Measurements from ENCODE around the gene MAML3.

The MAML3 gene

GRCh38 chr4:139735381-139736273 is 418.4 kb downstream of the MAML3 start:
- intact Hi-C loops (cut with DNase I; ENCODE audit: low total_unique reads), result loop anchor here (2.0 to 10.0 kb wide), 4 partner anchors 309 to 569 kb away; partner anchors contain the start of gene MAML3
- H3K36me3 ChIP-seq, result no peaks in the 10 kb centered on the region
- peak in 1 of 2 donors; percentile 36 for DNase-seq
- peak in 1 of 2 experiments; percentile 10 for TF ChIP-seq CTCF (IDR thresholded peaks at IDR 0.05)
- H3K4me3 ChIP-seq, result peak overlapping the region; percentile 58 to 72
- no peaks in the 10 kb centered on the region for H3K9me3 ChIP-seq
- H3K4me1 ChIP-seq, result peaks cover 0 to 38% (median 26%) of the 10 kb centered on the region in 4 donors
- H3K27ac ChIP-seq, result peak overlapping the region; percentile 84 to 91
- H3K27me3 ChIP-seq, result no peaks in the 10 kb centered on the region

GRCh38 chr4:139734875-139735380 is 419.1 kb downstream of the MAML3 start:
- Histone ChIP-seq H3K27me3 (no peaks in the 10 kb centered on the region), H3K4me3 (peak overlapping the region; percentile 58 to 72), H3K4me1 (peaks cover 0 to 31% (median 20%) of the 10 kb centered on the region in 4 donors), H3K9me3 (no peaks in the 10 kb centered on the region), H3K36me3 (no peaks in the 10 kb centered on the region), H3K27ac (peak overlapping the region; percentile 84 to 91)
- DNase-seq, result peak; percentile 84 to 94
- peak; percentile 82 to 92 for TF ChIP-seq CTCF (IDR thresholded peaks at IDR 0.05)
- intact Hi-C loops (cut with DNase I; ENCODE audit: low total_unique reads), result loop anchor here (2.0 to 10.0 kb wide), 4 partner anchors 310 to 570 kb away; partner anchors contain the start of gene MAML3

- DNase-seq, result peak in 1 of 2 donors; percentile 45
- no peaks in the 10 kb centered on the region for H3K9me3 ChIP-seq
- H3K4me1 ChIP-seq, result peaks cover 0 to 28% (median 18%) of the 10 kb centered on the region in 4 donors
- intact Hi-C loops (cut with DNase I; ENCODE audit: low total_unique reads), result loop anchor here (2.0 to 10.0 kb wide), 3 partner anchors 310 to 570 kb away; partner anchors contain the start of gene MAML3
- H3K4me3 ChIP-seq, result peak overlapping the region; percentile 58 to 72
- H3K36me3 ChIP-seq, result peaks cover 0 to 3% (median 0%) of the 10 kb centered on the region in 3 donors
- H3K27ac ChIP-seq, result peak overlapping the region; percentile 84 to 91
- no peak for TF ChIP-seq CTCF (IDR thresholded peaks at IDR 0.05)
- H3K27me3 ChIP-seq, result no peaks in the 10 kb centered on the region
Measured at GRCh38 chr4:139734201-139734874, 419.6 kb downstream of the MAML3 start.

- peaks cover 0 to 11% (median 0%) of the 10 kb centered on the region in 3 donors for H3K36me3 ChIP-seq
- H3K9me3 ChIP-seq, result no peaks in the 10 kb centered on the region
- intact Hi-C loops (cut with DNase I; ENCODE audit: low total_unique reads), result loop anchor here (10.0 kb wide), 2 partner anchors 312 to 572 kb away; no protein-coding TSS in a partner anchor
- H3K27ac ChIP-seq, result no peak overlapping the region
- peaks cover 0 to 23% (median 18%) of the 10 kb centered on the region in 4 donors for H3K4me1 ChIP-seq
- no peak for TF ChIP-seq CTCF (IDR thresholded peaks at IDR 0.05)
- H3K4me3 ChIP-seq, result no peak overlapping the region
- no peak for DNase-seq
- H3K27me3 ChIP-seq, result no peaks in the 10 kb centered on the region
Measured at GRCh38 chr4:139732991-139733570, 420.9 kb downstream of the MAML3 start.

GRCh38 chr4:139728840-139729239 is 425.1 kb downstream of the MAML3 start:
- no peak overlapping the region for H3K27ac ChIP-seq

More at GRCh38 chr4:139728840-139729239, 425.1 kb downstream of the MAML3 start:
- H3K4me3 ChIP-seq, result no peak overlapping the region
- intact Hi-C loops (cut with DNase I; ENCODE audit: low total_unique reads), result no loop called here
- no peak for TF ChIP-seq CTCF (IDR thresholded peaks at IDR 0.05)
- no peaks in the 10 kb centered on the region for H3K27me3 ChIP-seq
- H3K36me3 ChIP-seq, result peaks cover 0 to 23% (median 15%) of the 10 kb centered on the region in 3 donors
- H3K4me1 ChIP-seq, result peaks cover 0 to 3% (median 1%) of the 10 kb centered on the region in 4 donors
- no peak for DNase-seq
- no peaks in the 10 kb centered on the region for H3K9me3 ChIP-seq

All from tibial artery (tissue), 4 donors.